Activated naive CD8-positive, alpha-beta T cell treated with anti-CD3 and anti-CD28 coated beads for 36 hours (primary cell): ENCODE data around the gene PRKAG3. TPM values are rescaled to one million over a fixed set of nuclear protein-coding genes. Genes with fewer than 3 reads are reported as not detected.

ENCODE experiments used
- DNase-seq: peaks from one replicate; pipeline ENCODE4 v3.0.0; 2021
- H3K27ac Mint-ChIP-seq: one replicate; pipeline ENCODE4 v1.8.0; 2022; ENCODE audit warnings: mild to moderate bottlenecking, moderate library complexity, mixed read lengths
- H3K27me3 Mint-ChIP-seq: one replicate; pipeline ENCODE4 v1.8.0; 2022; ENCODE audit warnings: mild to moderate bottlenecking, mixed read lengths
- H3K36me3 Mint-ChIP-seq: one replicate; pipeline ENCODE4 v1.8.0; 2021; ENCODE audit warnings: mild to moderate bottlenecking, mixed read lengths
- H3K4me1 Mint-ChIP-seq: one replicate; pipeline ENCODE4 v1.8.0; 2021; ENCODE audit warnings: mixed read lengths
- H3K4me3 Mint-ChIP-seq: one replicate; pipeline ENCODE4 v1.8.0; 2022; ENCODE audit warnings: mild to moderate bottlenecking, moderate library complexity, mixed read lengths
- H3K9me3 Mint-ChIP-seq: one replicate; pipeline ENCODE4 v1.8.0; 2022; ENCODE audit warnings: mixed read lengths
- total RNA-seq, 2 experiments: library from RNA; stranded (reverse); gene quantifications; one replicate each; pipeline ENCODE4 v1.2.3, GENCODE V29; 2021

PRKAG3 gene
- total RNA-seq, 2 experiments from 2014 or later: not detected

- H3K36me3 Mint-ChIP-seq: no peaks in the 10 kb centered on the region
- no peaks in the 10 kb centered on the region for H3K4me1 Mint-ChIP-seq
- H3K27me3 Mint-ChIP-seq: peaks cover 64% of the 10 kb centered on the region
- no peak overlapping the region for H3K4me3 Mint-ChIP-seq
- peaks cover 11% of the 10 kb centered on the region for H3K9me3 Mint-ChIP-seq
- no peak for DNase-seq
- H3K27ac Mint-ChIP-seq: no peak overlapping the region
Observed at GRCh38 chr2:218837495-218837894, 5.9 kb upstream of the PRKAG3 start.

- Mint-ChIP-seq H3K27ac (no peak overlapping the region), H3K4me3 (no peak overlapping the region), H3K27me3 (peaks cover 42% of the 10 kb centered on the region), H3K4me1 (no peaks in the 10 kb centered on the region), H3K36me3 (no peaks in the 10 kb centered on the region), H3K9me3 (peaks cover 11% of the 10 kb centered on the region)
- no peak for DNase-seq
Observed at GRCh38 chr2:218834685-218835084, 3.1 kb upstream of the PRKAG3 start.

- no peak overlapping the region for H3K27ac Mint-ChIP-seq
- H3K36me3 Mint-ChIP-seq: no peaks in the 10 kb centered on the region
- no peak overlapping the region for H3K4me3 Mint-ChIP-seq
- H3K9me3 Mint-ChIP-seq: peaks cover 10% of the 10 kb centered on the region
- H3K27me3 Mint-ChIP-seq: peaks cover 31% of the 10 kb centered on the region
- DNase-seq: no peak
- H3K4me1 Mint-ChIP-seq: no peaks in the 10 kb centered on the region
Observed at GRCh38 chr2:218833023-218833609, 1.5 kb upstream of the PRKAG3 start.

- H3K9me3 Mint-ChIP-seq: peaks cover 4% of the 10 kb centered on the region
Observed at GRCh38 chr2:218832520-218832919, 917 bp upstream of the PRKAG3 start.

GRCh38 chr2:218832081-218832480 is 478 bp upstream of the PRKAG3 start:
- peaks cover 2% of the 10 kb centered on the region for H3K9me3 Mint-ChIP-seq
- H3K36me3 Mint-ChIP-seq: no peaks in the 10 kb centered on the region
- H3K27me3 Mint-ChIP-seq: peaks cover 21% of the 10 kb centered on the region
- H3K27ac Mint-ChIP-seq: no peak overlapping the region
- H3K4me1 Mint-ChIP-seq: no peaks in the 10 kb centered on the region
- DNase-seq: no peak
- H3K4me3 Mint-ChIP-seq: no peak overlapping the region

More at GRCh38 chr2:218832520-218832919, 917 bp upstream of the PRKAG3 start:
- DNase-seq: no peak
- Mint-ChIP-seq H3K27ac (no peak overlapping the region), H3K36me3 (no peaks in the 10 kb centered on the region), H3K4me3 (no peak overlapping the region), H3K27me3 (peaks cover 25% of the 10 kb centered on the region), H3K4me1 (no peaks in the 10 kb centered on the region)

GRCh38 chr2:218830526-218831306 is 887 bp downstream of the PRKAG3 start:
- DNase-seq: no peak
- Mint-ChIP-seq H3K4me1 (no peaks in the 10 kb centered on the region), H3K4me3 (no peak overlapping the region), H3K9me3 (no peaks in the 10 kb centered on the region), H3K36me3 (no peaks in the 10 kb centered on the region), H3K27ac (no peak overlapping the region), H3K27me3 (peaks cover 17% of the 10 kb centered on the region)

- no peak overlapping the region for H3K27ac Mint-ChIP-seq
- H3K36me3 Mint-ChIP-seq: no peaks in the 10 kb centered on the region
- no peaks in the 10 kb centered on the region for H3K9me3 Mint-ChIP-seq
- H3K27me3 Mint-ChIP-seq: peaks cover 15% of the 10 kb centered on the region
- DNase-seq: no peak
- no peaks in the 10 kb centered on the region for H3K4me1 Mint-ChIP-seq
- no peak overlapping the region for H3K4me3 Mint-ChIP-seq
Observed at GRCh38 chr2:218829868-218830451, 1.6 kb downstream of the PRKAG3 start.

- Mint-ChIP-seq H3K27me3 (peaks cover 9% of the 10 kb centered on the region), H3K9me3 (no peaks in the 10 kb centered on the region), H3K27ac (no peak overlapping the region), H3K4me1 (no peaks in the 10 kb centered on the region), H3K36me3 (no peaks in the 10 kb centered on the region), H3K4me3 (no peak overlapping the region)
- no peak for DNase-seq
Observed at GRCh38 chr2:218828477-218828778, 3.2 kb downstream of the PRKAG3 start.

GRCh38 chr2:218827701-218828476 is 3.7 kb downstream of the PRKAG3 start:
- Mint-ChIP-seq H3K27me3 (peaks cover 4% of the 10 kb centered on the region), H3K4me3 (no peak overlapping the region), H3K4me1 (no peaks in the 10 kb centered on the region), H3K36me3 (no peaks in the 10 kb centered on the region), H3K27ac (no peak overlapping the region), H3K9me3 (no peaks in the 10 kb centered on the region)
- no peak for DNase-seq

GRCh38 chr2:218826791-218827190 is 4.8 kb downstream of the PRKAG3 start:
- Mint-ChIP-seq H3K9me3 (no peaks in the 10 kb centered on the region), H3K36me3 (no peaks in the 10 kb centered on the region), H3K27me3 (peaks cover 2% of the 10 kb centered on the region), H3K27ac (no peak overlapping the region), H3K4me1 (no peaks in the 10 kb centered on the region), H3K4me3 (no peak overlapping the region)
- DNase-seq: no peak

- no peaks in the 10 kb centered on the region for H3K4me1 Mint-ChIP-seq
- H3K27ac Mint-ChIP-seq: no peak overlapping the region
- H3K36me3 Mint-ChIP-seq: no peaks in the 10 kb centered on the region
- no peak for DNase-seq
- no peaks in the 10 kb centered on the region for H3K9me3 Mint-ChIP-seq
- H3K4me3 Mint-ChIP-seq: no peak overlapping the region
- peaks cover 14% of the 10 kb centered on the region for H3K27me3 Mint-ChIP-seq
Observed at GRCh38 chr2:218824004-218824403, 7.6 kb downstream of the PRKAG3 start.

- no peak for DNase-seq
- Mint-ChIP-seq H3K27me3 (peaks cover 14% of the 10 kb centered on the region), H3K4me1 (no peaks in the 10 kb centered on the region), H3K36me3 (no peaks in the 10 kb centered on the region), H3K9me3 (no peaks in the 10 kb centered on the region), H3K27ac (no peak overlapping the region), H3K4me3 (no peak overlapping the region)
Observed at GRCh38 chr2:218823196-218823855, 8.3 kb downstream of the PRKAG3 start.

GRCh38 chr2:218822622-218823021 is 9.0 kb downstream of the PRKAG3 start:
- peaks cover 16% of the 10 kb centered on the region for H3K27me3 Mint-ChIP-seq
- no peaks in the 10 kb centered on the region for H3K4me1 Mint-ChIP-seq
- no peaks in the 10 kb centered on the region for H3K9me3 Mint-ChIP-seq
- H3K4me3 Mint-ChIP-seq: no peak overlapping the region
- DNase-seq: no peak
- no peak overlapping the region for H3K27ac Mint-ChIP-seq
- no peaks in the 10 kb centered on the region for H3K36me3 Mint-ChIP-seq

GRCh38 chr2:218821605-218822211 is 9.9 kb downstream of the PRKAG3 start:
- H3K27me3 Mint-ChIP-seq: peaks cover 19% of the 10 kb centered on the region
- no peaks in the 10 kb centered on the region for H3K4me1 Mint-ChIP-seq
- DNase-seq: no peak
- no peaks in the 10 kb centered on the region for H3K9me3 Mint-ChIP-seq
- H3K27ac Mint-ChIP-seq: no peak overlapping the region
- H3K36me3 Mint-ChIP-seq: no peaks in the 10 kb centered on the region
- no peak overlapping the region for H3K4me3 Mint-ChIP-seq
